Subcutaneous abdominal adipose tissue (tissue), 5 donors: ENCODE data around the gene ZNF527.
A peak's percentile ranks its signal among the peaks of the same experiment; 100 is the strongest.

Experiments used
- H3K27ac ChIP-seq: one replicate; pipeline ENCODE4 v1.7.0; 2013; ENCODE audit warnings: low read depth, mild to moderate bottlenecking, inconsistent platforms, low read length, moderate library complexity
- H3K27me3 ChIP-seq, 5 donors: one replicate each; pipeline ENCODE4 v1.7.0; 2013; ENCODE audit warnings: low read length in 5 of 5, inconsistent platforms in 1 of 5; ENCODE audit not compliant: control insufficient read depth in 5 of 5, insufficient read depth in 4 of 5
- H3K36me3 ChIP-seq, 5 donors: one replicate each; pipeline ENCODE4 v1.7.0; 2013; ENCODE audit warnings: low read length in 5 of 5; ENCODE audit not compliant: control insufficient read depth in 5 of 5, insufficient read depth in 5 of 5
- H3K4me1 ChIP-seq, 5 donors: one replicate each; pipeline ENCODE4 v1.7.0; 2013; ENCODE audit warnings: low read length in 5 of 5, mild to moderate bottlenecking in 3 of 5, moderate library complexity in 1 of 5; ENCODE audit not compliant: control insufficient read depth in 5 of 5, insufficient read depth in 5 of 5
- H3K4me3 ChIP-seq, 5 donors: one replicate each; pipeline ENCODE4 v1.7.0; 2013; ENCODE audit warnings: low read length in 5 of 5, low read depth in 1 of 5
- H3K9ac ChIP-seq, 5 donors: one replicate each; pipeline ENCODE4 v1.7.0; 2013; ENCODE audit warnings: low read length in 5 of 5, mild to moderate bottlenecking in 4 of 5, moderate library complexity in 3 of 5
- H3K9me3 ChIP-seq, 5 donors: one replicate each; pipeline ENCODE4 v1.7.0; 2013; ENCODE audit warnings: low read length in 5 of 5; ENCODE audit not compliant: control insufficient read depth in 5 of 5
- donor health status: healthy.
- donor health status: healthy.
- donor health status: healthy.
- donor health status: healthy.
- donor health status: healthy.

Gene ZNF527

GRCh38 chr19:37413313-37414084 is 42.6 kb downstream of the ZNF527 start:
- peak overlapping the region; percentile 7 to 60 (median 56) for H3K4me3 ChIP-seq

More at GRCh38 chr19:37413313-37414084, 42.6 kb downstream of the ZNF527 start:
- Histone ChIP-seq H3K27me3 (no peaks in the 10 kb centered on the region), H3K9me3 (peaks cover 72 to 92% (median 89%) of the 10 kb centered on the region in 5 donors), H3K4me1 (no peaks in the 10 kb centered on the region), H3K9ac (no peak overlapping the region), H3K36me3 (peaks cover 11 to 37% (median 29%) of the 10 kb centered on the region in 5 donors), H3K27ac (no peak overlapping the region)
